Peyer's patch (tissue), 4 donors: ENCODE data around the gene KLC4. TPM values are rescaled to one million over a fixed set of nuclear protein-coding genes. Genes with fewer than 3 reads are reported as not detected.
A peak's percentile ranks its signal among the peaks of the same experiment; 100 is the strongest.

Source experiments
- DNase-seq, 3 donors: peaks; one replicate each; pipeline ENCODE4 v3.0.0-alpha.2; 2017 to 2019
- H3K27ac ChIP-seq, 4 donors: fragments of 200-600 bp; sonication (generic); one replicate each; pipeline ENCODE4 v1.5.1; 2016 to 2019
- H3K27me3 ChIP-seq, 2 donors: fragments of 200-600 bp; sonication (generic); one replicate each; pipeline ENCODE4 v1.5.1; 2019
- H3K36me3 ChIP-seq, 3 donors: fragments of 200-600 bp; sonication (generic); one replicate each; pipeline ENCODE4 v1.5.1; 2016 to 2019
- H3K4me1 ChIP-seq, 4 donors: fragments of 200-600 bp; sonication (generic); one replicate each; pipeline ENCODE4 v1.5.1; 2016 to 2019
- H3K4me3 ChIP-seq, 4 donors: fragments of 200-600 bp; sonication (generic); 1 replicate in 3 of 4; 2 replicates in 1 of 4; pipeline ENCODE4 v1.5.1; 2016 to 2019; ENCODE audit warnings: mild to moderate bottlenecking in 1 of 4
- H3K9me3 ChIP-seq, 4 donors: fragments of 200-600 bp; sonication (generic); one replicate each; pipeline ENCODE4 v1.5.1; 2016 to 2019; ENCODE audit warnings: mild to moderate bottlenecking in 1 of 4
- POLR2A ChIP-seq, 2 donors: fragments of 450-650 bp; IDR thresholded peaks; one replicate each; pipeline ENCODE4 v1.5.1; 2017; ENCODE audit warnings: antibody characterized with exemption in 2 of 2, mild to moderate bottlenecking in 2 of 2, moderate library complexity in 2 of 2
- total RNA-seq, 4 donors: library from RNA; depleted of rRNA; stranded (reverse); fragments of >200 nt; gene quantifications; one replicate each; pipeline ENCODE4 v1.1.0, GENCODE V29; 2016
- TF ChIP-seq, protein P1 (sequence below), 6 experiments: fragments of 450-650 bp in 4 of 6; fragments of 200-600 bp in 2 of 6; sonication (generic) in 1 of 6; IDR thresholded peaks; one replicate each; pipeline ENCODE4 v1.5.1; 2017 to 2019; ENCODE audit warnings: antibody characterized with exemption in 6 of 6, mild to moderate bottlenecking in 3 of 6, moderate library complexity in 1 of 6

The KLC4 gene
- total RNA-seq, 4 donors from 2014 or later: 50.3 to 214 (median 183) TPM

DNA sequence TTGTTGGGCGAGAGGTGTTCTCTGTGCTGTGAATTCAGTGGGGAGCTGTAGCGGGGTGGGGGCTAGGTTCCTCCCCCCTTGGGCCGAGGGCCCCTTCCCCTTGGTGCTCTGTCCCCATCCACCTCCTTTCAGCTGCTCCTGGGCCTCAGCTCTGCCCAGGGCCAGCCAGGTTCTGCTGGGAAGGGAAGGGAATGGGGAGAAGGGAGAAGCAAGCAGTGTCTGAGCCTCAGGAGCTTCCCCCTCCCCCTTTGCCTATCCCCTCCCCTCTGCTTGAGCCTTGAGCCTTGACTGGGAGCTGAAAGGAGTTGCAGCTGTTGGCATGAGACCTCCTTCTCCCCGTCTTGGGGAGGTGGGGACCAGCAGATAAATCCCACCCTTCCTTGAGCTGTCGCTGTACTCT lies 38.6 kb upstream of the KLC4 start:
- peak overlapping the region; percentile 69 to 98 (median 80) for H3K4me3 ChIP-seq
- peaks cover 0 to 38% (median 0%) of the 10 kb centered on the region in 3 donors for H3K36me3 ChIP-seq

DNA sequence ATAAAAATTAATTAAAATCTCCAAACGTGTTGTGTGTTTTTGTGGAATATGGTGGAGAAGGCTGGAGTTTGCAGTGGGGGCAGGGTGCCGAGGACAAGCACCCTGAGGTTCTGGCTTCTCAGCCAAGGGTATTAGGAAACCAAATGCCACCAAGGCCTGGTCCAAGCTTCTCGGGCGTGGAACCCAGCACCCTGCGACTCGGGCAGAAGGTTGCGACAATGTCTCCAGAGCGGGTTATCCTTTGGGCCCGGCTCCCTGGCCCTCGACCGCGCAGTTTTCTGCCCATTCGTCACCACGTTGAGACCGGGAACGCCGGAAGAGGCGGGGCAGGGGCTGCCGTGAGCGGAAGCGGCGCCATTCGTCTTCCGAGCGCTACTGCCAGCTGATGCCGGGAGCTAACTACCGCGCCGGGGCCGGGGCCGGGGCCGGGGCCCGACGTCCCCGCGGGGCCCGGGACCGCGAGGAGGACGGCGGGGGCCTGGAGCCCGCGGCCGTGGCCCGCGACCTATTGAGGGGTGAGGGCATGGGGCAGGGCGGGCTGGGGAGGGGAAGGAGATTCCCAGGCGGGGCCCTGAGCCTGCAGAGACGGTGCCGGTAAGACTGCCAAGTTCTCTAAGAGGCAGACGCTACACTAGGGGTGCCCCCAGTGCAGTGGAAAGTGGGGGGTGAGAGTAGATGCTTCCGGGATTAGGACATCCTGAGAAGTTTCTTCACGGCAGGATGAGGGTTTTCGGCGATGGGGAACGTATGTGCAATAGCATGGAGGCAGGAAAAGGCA lies 38.0 kb upstream of the KLC4 start, which contains the start of gene RRP36:
RRP36 (plus strand) TSS at position 354 of the 778 bp plus-strand sequence; CDS start at position 386, 32 bp downstream.
- no peaks in the 10 kb centered on the region for H3K9me3 ChIP-seq
- H3K36me3 ChIP-seq: peaks cover 0 to 44% (median 0%) of the 10 kb centered on the region in 3 donors

More for the DNA sequence above, 38.6 kb upstream of the KLC4 start:
- Histone ChIP-seq H3K27me3 (no peaks in the 10 kb centered on the region), H3K4me1 (peaks cover 0 to 38% (median 8%) of the 10 kb centered on the region in 4 donors), H3K9me3 (no peaks in the 10 kb centered on the region), H3K27ac (peak overlapping the region; percentile 80 to 89 (median 83))
- no peak for DNase-seq
- no peak for TF ChIP-seq POLR2A (IDR thresholded peaks at IDR 0.05)
- TF ChIP-seq, protein P1, sequence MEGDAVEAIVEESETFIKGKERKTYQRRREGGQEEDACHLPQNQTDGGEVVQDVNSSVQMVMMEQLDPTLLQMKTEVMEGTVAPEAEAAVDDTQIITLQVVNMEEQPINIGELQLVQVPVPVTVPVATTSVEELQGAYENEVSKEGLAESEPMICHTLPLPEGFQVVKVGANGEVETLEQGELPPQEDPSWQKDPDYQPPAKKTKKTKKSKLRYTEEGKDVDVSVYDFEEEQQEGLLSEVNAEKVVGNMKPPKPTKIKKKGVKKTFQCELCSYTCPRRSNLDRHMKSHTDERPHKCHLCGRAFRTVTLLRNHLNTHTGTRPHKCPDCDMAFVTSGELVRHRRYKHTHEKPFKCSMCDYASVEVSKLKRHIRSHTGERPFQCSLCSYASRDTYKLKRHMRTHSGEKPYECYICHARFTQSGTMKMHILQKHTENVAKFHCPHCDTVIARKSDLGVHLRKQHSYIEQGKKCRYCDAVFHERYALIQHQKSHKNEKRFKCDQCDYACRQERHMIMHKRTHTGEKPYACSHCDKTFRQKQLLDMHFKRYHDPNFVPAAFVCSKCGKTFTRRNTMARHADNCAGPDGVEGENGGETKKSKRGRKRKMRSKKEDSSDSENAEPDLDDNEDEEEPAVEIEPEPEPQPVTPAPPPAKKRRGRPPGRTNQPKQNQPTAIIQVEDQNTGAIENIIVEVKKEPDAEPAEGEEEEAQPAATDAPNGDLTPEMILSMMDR (IDR thresholded peaks at IDR 0.05): no peak

DNA sequence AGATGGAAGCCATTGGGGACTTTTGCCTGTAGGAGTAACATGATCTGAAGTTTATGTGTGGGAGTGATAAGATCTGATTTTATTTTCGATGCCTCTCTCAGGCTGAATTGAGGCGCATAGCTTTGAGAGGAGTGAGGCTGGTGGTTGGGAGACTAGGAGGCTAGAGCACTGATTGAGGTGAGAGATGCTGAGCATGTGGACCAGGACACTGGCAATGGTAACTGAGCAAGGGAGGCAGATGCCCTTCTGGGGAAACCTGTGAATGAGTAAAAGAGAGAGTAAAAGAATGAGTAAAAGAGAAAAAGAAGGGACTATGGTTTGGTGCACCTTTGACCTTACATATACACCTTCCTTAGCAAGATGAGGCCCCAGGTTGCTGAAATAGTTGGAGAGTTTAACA lies 35.0 kb upstream of the KLC4 start:
- Histone ChIP-seq H3K36me3 (peaks cover 0 to 50% (median 0%) of the 10 kb centered on the region in 3 donors), H3K4me3 (no peak overlapping the region), H3K9me3 (no peaks in the 10 kb centered on the region), H3K27me3 (no peaks in the 10 kb centered on the region), H3K27ac (no peak overlapping the region), H3K4me1 (peaks cover 0 to 21% (median 8%) of the 10 kb centered on the region in 4 donors)
- DNase-seq: no peak
- no peak for TF ChIP-seq POLR2A (IDR thresholded peaks at IDR 0.05)
- TF ChIP-seq, protein P1 (IDR thresholded peaks at IDR 0.05): no peak

More for the DNA sequence above, 38.0 kb upstream of the KLC4 start, which contains the start of gene RRP36:
- peak; percentile 72 to 88 (median 88) for DNase-seq
- H3K4me3 ChIP-seq: peak within 1 kb of the TSS; percentile 69 to 98 (median 80)
- no peaks in the 10 kb centered on the region for H3K27me3 ChIP-seq
- peak within 1 kb of the TSS; percentile 80 to 89 (median 83) for H3K27ac ChIP-seq
- H3K4me1 ChIP-seq: peaks cover 0 to 32% (median 8%) of the 10 kb centered on the region in 4 donors
- peak in 1 of 2 donors; percentile 28 for TF ChIP-seq POLR2A (IDR thresholded peaks at IDR 0.05)
- TF ChIP-seq, protein P1 (IDR thresholded peaks at IDR 0.05): no peak

DNA sequence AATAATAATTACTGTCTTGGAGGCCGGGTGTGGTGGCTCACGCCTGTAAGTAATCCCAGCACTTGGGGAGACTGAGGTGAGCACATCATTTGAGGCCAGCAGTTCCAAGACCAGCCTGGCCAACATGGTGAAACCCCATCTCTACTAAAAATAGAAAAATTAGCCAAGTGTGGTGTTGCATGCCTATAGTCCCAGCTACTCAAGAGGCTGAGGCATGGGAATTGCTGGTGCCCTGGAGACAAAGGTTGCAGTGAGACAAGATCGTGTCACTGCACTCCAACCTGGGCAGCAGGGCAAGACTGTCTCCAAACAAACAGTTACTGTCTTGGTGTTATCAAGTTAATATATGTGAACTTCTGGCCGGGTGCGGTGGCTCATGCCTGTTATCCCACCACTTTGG lies 33.1 kb upstream of the KLC4 start:
- TF ChIP-seq POLR2A (IDR thresholded peaks at IDR 0.05): no peak
- TF ChIP-seq, protein P1 (IDR thresholded peaks at IDR 0.05): no peak
- Histone ChIP-seq H3K27ac (no peak overlapping the region), H3K27me3 (no peaks in the 10 kb centered on the region), H3K4me1 (peaks cover 0 to 15% (median 5%) of the 10 kb centered on the region in 4 donors), H3K36me3 (peaks cover 0 to 63% (median 0%) of the 10 kb centered on the region in 3 donors), H3K4me3 (no peak overlapping the region), H3K9me3 (no peaks in the 10 kb centered on the region)
- no peak for DNase-seq

DNA sequence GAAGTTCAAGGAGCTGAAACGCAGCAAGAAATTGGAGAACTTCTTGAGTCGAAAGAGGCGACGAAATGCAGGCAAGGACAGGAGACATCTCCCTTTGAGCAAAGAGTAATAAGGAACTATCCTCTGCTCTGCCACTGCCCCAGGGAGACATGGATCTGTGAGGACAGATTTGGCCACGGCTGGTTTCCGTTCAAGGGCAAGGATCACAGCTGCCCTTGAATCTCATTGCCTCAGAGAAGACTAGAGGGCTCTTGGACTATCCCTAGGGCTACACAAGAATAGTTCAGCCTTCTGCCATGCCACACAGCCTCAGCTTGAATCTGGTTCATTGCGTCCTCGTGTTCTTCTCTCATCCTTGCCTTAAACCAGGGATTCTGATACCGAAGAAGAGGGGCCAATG lies 30.3 kb upstream of the KLC4 start:
- Histone ChIP-seq H3K4me3 (no peak overlapping the region), H3K4me1 (no peaks in the 10 kb centered on the region), H3K36me3 (peaks cover 0 to 73% (median 0%) of the 10 kb centered on the region in 3 donors), H3K27ac (no peak overlapping the region), H3K27me3 (no peaks in the 10 kb centered on the region), H3K9me3 (no peaks in the 10 kb centered on the region)
- DNase-seq: no peak
- TF ChIP-seq, protein P1 (IDR thresholded peaks at IDR 0.05): no peak
- no peak for TF ChIP-seq POLR2A (IDR thresholded peaks at IDR 0.05)
